GM12892 (cell line): ENCODE measurements around the gene PDE4B.

Experiments
- POLR2A ChIP-seq: IDR thresholded peaks from 2 replicates; pipeline ENCODE4 v1.6.1; 2011; ENCODE audit warnings: low read depth, low read length, control low read depth
- POLR2AphosphoS5 ChIP-seq: IDR thresholded peaks from 2 replicates; pipeline ENCODE4 v1.6.1; 2011; ENCODE audit warnings: low read depth, low read length, control low read depth
- TAF1 ChIP-seq: IDR thresholded peaks from 2 replicates; pipeline ENCODE4 v1.6.1; 2011; ENCODE audit warnings: low read depth, mild to moderate bottlenecking, control low read depth, low read length, borderline replicate concordance

DNA sequence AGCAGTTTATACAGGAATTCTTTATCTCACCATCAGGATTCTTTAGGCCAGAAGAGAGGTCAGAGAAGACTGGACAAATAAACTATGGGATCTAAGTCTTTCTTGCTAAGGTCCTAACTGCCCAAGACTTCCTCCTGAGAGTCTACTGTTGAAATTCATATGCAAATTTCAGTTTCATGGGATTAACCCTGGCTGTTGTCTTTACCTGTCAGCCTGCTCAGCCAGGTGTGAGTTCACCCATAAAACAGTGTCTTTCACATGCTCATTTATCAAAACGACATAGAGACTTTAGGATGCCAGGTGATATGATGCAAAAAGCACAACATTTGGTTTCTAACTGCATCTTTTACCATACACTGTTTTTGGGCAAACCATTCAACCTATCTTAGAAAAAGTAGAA is 211.0 kb downstream of the PDE4B start:
- TF ChIP-seq POLR2AphosphoS5 (no peak), POLR2A (no peak), TAF1 (no peak)
